PC-3 (cell line): ENCODE measurements around the gene CASK. TPM values are rescaled to one million over a fixed set of nuclear protein-coding genes. Genes with fewer than 3 reads are reported as not detected.

ENCODE experiments used
- ATAC-seq: fragments of 200-7000 bp; cut with Tn5 transposase; 2 replicates; pipeline ENCODE4 v1.9.1; 2020; ENCODE audit warnings: mild to moderate bottlenecking, moderate library complexity
- BruUV-seq: library from RNA; stranded (reverse); fragments of 400-500 nt; replicated peaks from 2 replicates; lab custom pipeline; 2021; lab: Mats Ljungman, UMichigan
- CTCF ChIA-PET: fragments of 300-600 bp; sonication (Branson Sonifier 250); formaldehyde crosslinking; loops from one replicate; lab custom pipeline; 2022; ENCODE audit warnings: antibody characterized with exemption; lab: Charles Lee
- POLR2A ChIA-PET: fragments of 300-600 bp; sonication (Branson Sonifier 250); formaldehyde crosslinking; loops from one replicate; lab custom pipeline; 2022; ENCODE audit warnings: antibody characterized with exemption; ENCODE audit not compliant: unreplicated experiment; lab: Charles Lee
- DNase-seq: peaks from one replicate; pipeline ENCODE4 v3.0.0-alpha.2; 2015
- H2AFZ ChIP-seq: fragments of 300-600 bp; sonication (generic); 2 replicates; pipeline ENCODE4 v1.6.0; 2016; ENCODE audit warnings: antibody characterized with exemption, low read length
- H3F3A ChIP-seq: fragments of 300-600 bp; sonication (generic); one replicate; pipeline ENCODE4 v1.6.0; 2017; ENCODE audit warnings: antibody characterized with exemption, low read length, control low read depth, mild to moderate bottlenecking; ENCODE audit not compliant: unreplicated experiment
- H3K27ac ChIP-seq: fragments of 300-600 bp; sonication (generic); 2 replicates; pipeline ENCODE4 v1.5.1; 2016; ENCODE audit warnings: mild to moderate bottlenecking, low read length
- H3K27me3 ChIP-seq: fragments of 300-600 bp; sonication (generic); 2 replicates; pipeline ENCODE4 v1.6.1; 2016; ENCODE audit warnings: low read length, mixed read lengths
- H3K36me3 ChIP-seq: fragments of 300-600 bp; sonication (generic); 2 replicates; pipeline ENCODE4 v1.6.1; 2016; ENCODE audit warnings: low read depth, mixed run types, low read length, mixed read lengths
- H3K4me1 ChIP-seq: fragments of 300-600 bp; sonication (generic); 2 replicates; pipeline ENCODE4 v1.5.1; 2016; ENCODE audit warnings: low read length; ENCODE audit not compliant: insufficient read depth
- H3K4me2 ChIP-seq: fragments of 300-600 bp; sonication (generic); 2 replicates; pipeline ENCODE4 v1.6.0; 2016; ENCODE audit warnings: low read length
- H3K4me3 ChIP-seq: fragments of 300-600 bp; sonication (generic); 2 replicates; pipeline ENCODE4 v1.5.1; 2016; ENCODE audit warnings: mild to moderate bottlenecking, low read length, mixed read lengths
- H3K79me2 ChIP-seq: fragments of 300-600 bp; sonication (generic); 2 replicates; pipeline ENCODE4 v1.6.1; 2017; ENCODE audit warnings: low read length, mixed read lengths
- H3K9ac ChIP-seq: fragments of 300-600 bp; sonication (generic); 2 replicates; pipeline ENCODE4 v1.6.0; 2016; ENCODE audit warnings: mild to moderate bottlenecking, low read length
- H3K9me2 ChIP-seq: fragments of 300-600 bp; sonication (generic); replicated peaks from 2 replicates; pipeline ENCODE4 v1.6.1; 2016; ENCODE audit warnings: mixed run types, low read length, mixed read lengths
- H3K9me3 ChIP-seq: fragments of 300-600 bp; sonication (generic); 2 replicates; pipeline ENCODE4 v1.6.1; 2016; ENCODE audit warnings: low read length, mixed read lengths
- H4K20me1 ChIP-seq: fragments of 300-600 bp; sonication (generic); 2 replicates; pipeline ENCODE4 v1.6.1; 2016; ENCODE audit warnings: low read length, mixed read lengths
- EZH2 ChIP-seq: fragments of 300-600 bp; sonication (generic); IDR thresholded peaks from one replicate; pipeline ENCODE4 v1.6.1; 2017; ENCODE audit warnings: antibody characterized with exemption, mild to moderate bottlenecking, low read length; ENCODE audit not compliant: unreplicated experiment
- EZH2phosphoT487 ChIP-seq: fragments of 300-600 bp; sonication (generic); IDR thresholded peaks from 2 replicates; pipeline ENCODE4 v1.6.1; 2018; ENCODE audit warnings: mild to moderate bottlenecking, antibody characterized with exemption, low read length, borderline replicate concordance
- intact Hi-C: fragments of 100-400 bp; cut with micrococcal nuclease; formaldehyde crosslinking; loops from 2 replicates; pipeline ENCODE4 v1.9.0; 2023
- total RNA-seq: library from RNA; depleted of rRNA; stranded (reverse); fragments of >200 nt; gene quantifications from 2 replicates; pipeline ENCODE4 v1.2.3, GENCODE V29; 2014
- TF ChIP-seq, protein P1 (sequence below): fragments of 300-600 bp; sonication (generic); conservative IDR thresholded peaks from 2 replicates; pipeline ENCODE4 v1.5.1; 2017; ENCODE audit warnings: antibody characterized with exemption, low read depth, mild to moderate bottlenecking, low read length

The CASK gene
- total RNA-seq, 1 experiment from 2014 or later = 21.4 TPM

DNA sequence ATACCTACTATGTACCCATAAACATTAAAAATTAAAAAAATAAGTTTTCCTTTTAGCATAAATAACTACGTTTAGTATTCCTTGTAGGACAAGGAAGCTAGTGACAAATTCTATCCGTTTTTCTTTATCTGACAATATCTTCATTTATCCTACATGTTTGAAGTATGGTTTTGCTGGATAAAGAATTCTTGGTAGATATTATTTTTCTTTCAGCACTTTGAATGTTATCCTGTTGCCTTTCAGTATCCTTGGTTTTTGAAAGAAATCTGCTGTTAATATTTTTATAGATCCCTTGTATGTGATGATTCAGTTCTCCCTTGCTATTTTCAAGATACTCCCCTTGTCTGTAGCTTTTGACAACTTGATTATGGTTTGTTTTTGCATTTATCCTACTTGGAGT lies 76.6 kb downstream of the CASK start:
- Histone ChIP-seq H2AFZ (no peak overlapping the region), H3F3A (no peaks in the 10 kb centered on the region), H3K36me3 (no peaks in the 10 kb centered on the region; the same call in 1 of the 2 replicates), H3K9ac (no peak overlapping the region), H3K27me3 (no peaks in the 10 kb centered on the region), H3K79me2 (no peaks in the 10 kb centered on the region), H3K4me3 (no peak overlapping the region), H3K9me3 (no peaks in the 10 kb centered on the region), H3K9me2 (no peaks in the 10 kb centered on the region), H3K4me1 (no peaks in the 10 kb centered on the region), H3K27ac (no peak overlapping the region), H3K4me2 (no peak overlapping the region), H4K20me1 (no peaks in the 10 kb centered on the region)
- TF ChIP-seq, protein P1, sequence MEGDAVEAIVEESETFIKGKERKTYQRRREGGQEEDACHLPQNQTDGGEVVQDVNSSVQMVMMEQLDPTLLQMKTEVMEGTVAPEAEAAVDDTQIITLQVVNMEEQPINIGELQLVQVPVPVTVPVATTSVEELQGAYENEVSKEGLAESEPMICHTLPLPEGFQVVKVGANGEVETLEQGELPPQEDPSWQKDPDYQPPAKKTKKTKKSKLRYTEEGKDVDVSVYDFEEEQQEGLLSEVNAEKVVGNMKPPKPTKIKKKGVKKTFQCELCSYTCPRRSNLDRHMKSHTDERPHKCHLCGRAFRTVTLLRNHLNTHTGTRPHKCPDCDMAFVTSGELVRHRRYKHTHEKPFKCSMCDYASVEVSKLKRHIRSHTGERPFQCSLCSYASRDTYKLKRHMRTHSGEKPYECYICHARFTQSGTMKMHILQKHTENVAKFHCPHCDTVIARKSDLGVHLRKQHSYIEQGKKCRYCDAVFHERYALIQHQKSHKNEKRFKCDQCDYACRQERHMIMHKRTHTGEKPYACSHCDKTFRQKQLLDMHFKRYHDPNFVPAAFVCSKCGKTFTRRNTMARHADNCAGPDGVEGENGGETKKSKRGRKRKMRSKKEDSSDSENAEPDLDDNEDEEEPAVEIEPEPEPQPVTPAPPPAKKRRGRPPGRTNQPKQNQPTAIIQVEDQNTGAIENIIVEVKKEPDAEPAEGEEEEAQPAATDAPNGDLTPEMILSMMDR = no peak
- TF ChIP-seq EZH2 (no peak), EZH2phosphoT487 (no peak)
- DNase-seq (no peak), ATAC-seq (no peak)
- no TSS peak for BruUV-seq
- ChIA-PET POLR2A (no interaction called here), CTCF (no interaction called here)
- intact Hi-C loops = no loop called here

DNA sequence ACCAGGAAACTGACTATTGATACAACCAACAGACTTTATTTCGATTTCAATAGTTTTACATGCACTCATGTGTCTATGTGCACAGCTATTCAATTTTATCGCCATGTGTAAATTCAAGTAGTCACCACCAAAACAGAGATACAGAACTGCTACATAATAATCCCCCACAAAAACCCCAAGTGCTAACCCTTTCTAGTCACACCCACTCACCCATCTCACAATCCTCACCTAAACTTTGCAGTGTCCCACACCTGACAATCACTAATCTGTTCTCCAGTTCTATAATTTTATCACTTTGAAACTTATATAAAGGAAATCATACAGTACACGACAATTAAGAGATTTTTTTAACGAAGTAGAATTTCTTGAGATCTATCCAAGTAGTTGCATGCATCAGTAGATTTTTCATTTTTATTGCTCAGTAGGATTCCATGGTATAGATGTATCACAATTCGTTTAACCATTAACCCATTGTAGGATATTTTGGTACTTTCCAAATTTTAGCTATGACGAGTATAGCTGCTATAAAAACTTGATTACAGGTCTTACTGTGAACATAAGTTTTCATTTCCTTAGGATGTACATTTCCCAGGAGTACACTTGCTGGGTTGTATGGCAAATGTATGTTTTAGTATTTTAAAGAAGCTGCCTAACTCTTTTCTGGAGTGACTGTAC lies 85.9 kb downstream of the CASK start:
- H3K27ac ChIP-seq = no peak overlapping the region
- POLR2A ChIA-PET = no interaction called here
- intact Hi-C loops = no loop called here
- TF ChIP-seq EZH2 (no peak), EZH2phosphoT487 (no peak)
- TF ChIP-seq, protein P1 = no peak
- peaks cover 7% of the 10 kb centered on the region for H3K4me1 ChIP-seq
- H3K9me2 ChIP-seq = no peaks in the 10 kb centered on the region
- no peaks in the 10 kb centered on the region for H3K27me3 ChIP-seq
- no peaks in the 10 kb centered on the region for H3K36me3 ChIP-seq
- H3K9me3 ChIP-seq = no peaks in the 10 kb centered on the region
- DNase-seq (no peak), ATAC-seq (no peak)
- H4K20me1 ChIP-seq = no peaks in the 10 kb centered on the region
- H2AFZ ChIP-seq = no peak overlapping the region
- no peak overlapping the region for H3K4me2 ChIP-seq
- BruUV-seq = no TSS peak
- CTCF ChIA-PET = no interaction called here
- H3F3A ChIP-seq = no peaks in the 10 kb centered on the region
- no peaks in the 10 kb centered on the region for H3K79me2 ChIP-seq
- no peak overlapping the region for H3K9ac ChIP-seq
- H3K4me3 ChIP-seq = no peak overlapping the region

GRCh38 chrX:41828826-41829225 lies 94.5 kb downstream of the CASK start:
- no peaks in the 10 kb centered on the region for H3K9me3 ChIP-seq
- TF ChIP-seq EZH2phosphoT487 (no peak), EZH2 (no peak)
- TF ChIP-seq, protein P1 = no peak
- BruUV-seq = no TSS peak
- POLR2A ChIA-PET = no interaction called here
- H3F3A ChIP-seq = no peaks in the 10 kb centered on the region
- H3K9ac ChIP-seq = no peak overlapping the region
- no peak overlapping the region for H3K4me2 ChIP-seq
- CTCF ChIA-PET = no interaction called here
- DNase-seq (no peak), ATAC-seq (no peak)
- H3K9me2 ChIP-seq = no peaks in the 10 kb centered on the region
- no peak overlapping the region for H2AFZ ChIP-seq
- no peaks in the 10 kb centered on the region for H3K36me3 ChIP-seq
- intact Hi-C loops = no loop called here
- H3K79me2 ChIP-seq = no peaks in the 10 kb centered on the region
- H3K4me1 ChIP-seq = peaks cover 5% of the 10 kb centered on the region
- no peak overlapping the region for H3K27ac ChIP-seq
- H3K27me3 ChIP-seq = no peaks in the 10 kb centered on the region
- no peak overlapping the region for H3K4me3 ChIP-seq
- no peaks in the 10 kb centered on the region for H4K20me1 ChIP-seq
